ENCODE measurements around the gene OR13H1.
"Not testable (repeated sequence)": the region's sequence is repeated elsewhere in the genome, so short reads cannot be mapped to it uniquely, and the experiment has no call there.

OR13H1 gene, protein sequence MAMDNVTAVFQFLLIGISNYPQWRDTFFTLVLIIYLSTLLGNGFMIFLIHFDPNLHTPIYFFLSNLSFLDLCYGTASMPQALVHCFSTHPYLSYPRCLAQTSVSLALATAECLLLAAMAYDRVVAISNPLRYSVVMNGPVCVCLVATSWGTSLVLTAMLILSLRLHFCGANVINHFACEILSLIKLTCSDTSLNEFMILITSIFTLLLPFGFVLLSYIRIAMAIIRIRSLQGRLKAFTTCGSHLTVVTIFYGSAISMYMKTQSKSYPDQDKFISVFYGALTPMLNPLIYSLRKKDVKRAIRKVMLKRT

DNA sequence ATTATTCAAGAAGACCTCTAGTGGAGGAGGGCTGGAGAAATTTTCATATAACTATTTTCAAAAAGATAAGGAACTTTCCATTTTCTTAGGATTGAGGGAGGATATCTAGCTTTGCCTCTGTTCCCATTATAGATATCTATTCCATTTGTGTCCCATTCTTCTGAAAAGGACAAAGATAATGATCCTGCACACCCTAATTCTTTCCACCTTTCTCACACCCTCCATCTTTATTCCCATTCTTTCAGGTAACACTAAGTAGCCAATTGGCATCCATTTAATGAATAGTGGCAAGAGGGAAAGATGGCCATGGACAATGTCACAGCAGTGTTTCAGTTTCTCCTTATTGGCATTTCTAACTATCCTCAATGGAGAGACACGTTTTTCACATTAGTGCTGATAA is at the start of gene OR13H1:
TSS of gene OR13H1 (plus strand) at position 301 of the 400 bp plus-strand sequence. CDS start at position 301, 0 bp downstream.
- no peak for DNase-seq (ENCODE audit: low read depth in 3 of 3)

DNA sequence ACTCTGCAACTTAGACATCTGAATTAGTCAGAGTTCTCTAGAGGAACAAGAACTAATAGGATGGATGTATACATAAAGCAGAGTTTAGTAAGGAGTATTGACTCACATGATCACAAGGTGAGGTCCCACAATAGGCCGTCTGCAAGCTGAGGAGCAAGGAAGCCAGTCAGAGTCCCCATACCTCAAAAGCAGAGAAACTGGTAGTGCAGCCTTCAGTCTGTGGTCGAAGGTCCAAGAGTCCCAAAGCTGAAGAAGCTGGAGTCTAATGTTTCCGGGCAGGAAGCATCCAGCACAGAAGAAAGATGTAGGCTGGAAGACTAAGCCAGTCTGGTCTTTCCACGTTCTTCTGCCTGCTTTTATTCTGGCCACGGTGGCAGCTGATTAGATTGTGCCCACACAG is 42.3 kb upstream of the OR13H1 start:
- not testable (repeated sequence) for DNase-seq (ENCODE audit: low read depth in 3 of 3)

DNA sequence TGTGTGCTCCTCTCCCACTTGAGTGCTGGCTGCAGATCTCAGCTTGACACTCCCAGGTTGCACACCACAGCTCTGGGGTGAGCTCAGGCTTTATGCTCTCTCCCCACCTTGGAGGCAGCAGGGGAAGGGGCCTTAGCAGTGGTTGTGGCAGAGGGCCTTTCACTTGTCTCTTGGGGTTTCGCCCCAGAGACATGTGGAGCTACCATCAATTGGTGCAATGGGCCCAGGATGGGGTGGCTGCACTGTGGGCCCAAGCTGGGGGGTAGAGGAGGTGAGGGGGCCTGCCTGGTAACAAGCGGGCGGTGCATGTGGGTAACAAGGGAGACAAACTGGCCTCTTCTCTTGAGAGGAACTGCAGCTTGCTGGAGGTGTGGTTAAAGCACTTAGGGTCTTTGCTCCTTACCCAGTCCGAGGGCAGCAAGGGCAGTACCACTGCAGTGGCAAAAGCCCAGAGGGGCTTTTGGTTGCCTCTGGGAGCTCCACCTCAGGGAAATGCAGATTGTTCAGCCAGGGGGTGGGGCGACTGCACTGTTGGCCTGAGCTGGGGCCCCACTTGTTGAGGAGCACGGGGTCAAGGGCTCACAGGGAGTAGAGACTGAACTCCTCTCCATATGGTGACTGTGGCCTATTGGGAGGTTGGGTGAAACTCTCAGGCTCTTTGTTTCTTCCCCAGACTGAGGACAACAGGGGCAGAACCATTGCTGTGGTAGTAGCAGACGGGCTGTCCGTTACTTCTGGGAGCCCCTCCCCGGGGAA is 30.5 kb upstream of the OR13H1 start:
- no peak for DNase-seq (ENCODE audit: low read depth in 3 of 3)

DNA sequence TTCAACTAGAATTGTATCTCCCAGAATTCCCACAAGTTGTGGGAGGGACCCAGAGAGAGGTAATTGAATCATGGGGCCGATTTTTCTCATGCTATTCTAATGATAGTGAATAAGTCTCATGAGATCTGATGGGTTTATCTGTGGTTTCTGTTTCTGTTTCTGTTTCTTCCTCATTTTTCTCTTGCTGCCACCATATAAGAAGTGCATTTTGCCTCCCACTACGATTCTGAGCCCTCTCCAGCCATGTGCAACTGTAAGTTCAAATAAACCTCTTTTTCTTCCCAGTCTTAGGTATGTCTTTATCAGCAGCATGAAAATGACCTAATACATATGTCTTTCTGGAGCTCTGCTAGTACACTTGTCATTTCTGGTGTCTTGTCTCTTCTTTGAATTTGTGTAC is 22.1 kb upstream of the OR13H1 start:
- no peak for DNase-seq (ENCODE audit: low read depth in 3 of 3)

DNA sequence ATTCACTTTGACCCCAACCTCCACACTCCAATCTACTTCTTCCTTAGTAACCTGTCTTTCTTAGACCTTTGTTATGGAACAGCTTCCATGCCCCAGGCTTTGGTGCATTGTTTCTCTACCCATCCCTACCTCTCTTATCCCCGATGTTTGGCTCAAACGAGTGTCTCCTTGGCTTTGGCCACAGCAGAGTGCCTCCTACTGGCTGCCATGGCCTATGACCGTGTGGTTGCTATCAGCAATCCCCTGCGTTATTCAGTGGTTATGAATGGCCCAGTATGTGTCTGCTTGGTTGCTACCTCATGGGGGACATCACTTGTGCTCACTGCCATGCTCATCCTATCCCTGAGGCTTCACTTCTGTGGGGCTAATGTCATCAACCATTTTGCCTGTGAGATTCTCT is 344 bp downstream of the OR13H1 start:
- DNase-seq (ENCODE audit: low read depth in 3 of 3): no peak

DNA sequence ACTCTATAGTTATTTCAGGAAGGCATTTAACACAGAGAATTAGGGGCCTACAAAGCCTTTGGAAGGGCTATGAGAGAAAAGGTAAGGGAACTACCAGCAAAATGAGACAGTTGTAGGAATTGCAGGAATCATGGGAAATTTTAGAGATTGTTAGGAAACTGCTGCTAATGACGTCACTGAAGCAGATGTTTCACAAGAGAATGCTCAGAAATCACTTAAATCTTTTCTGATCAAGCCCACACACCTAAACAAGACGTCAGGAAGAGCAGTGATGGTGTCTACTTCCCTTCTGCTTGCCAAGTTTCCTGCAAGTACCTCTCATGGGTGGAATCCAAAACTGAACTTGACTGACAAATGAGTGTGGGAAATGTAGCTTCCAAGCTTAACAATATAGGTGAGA is 5.1 kb downstream of the OR13H1 start:
- DNase-seq (ENCODE audit: low read depth in 3 of 3): no peak

DNA sequence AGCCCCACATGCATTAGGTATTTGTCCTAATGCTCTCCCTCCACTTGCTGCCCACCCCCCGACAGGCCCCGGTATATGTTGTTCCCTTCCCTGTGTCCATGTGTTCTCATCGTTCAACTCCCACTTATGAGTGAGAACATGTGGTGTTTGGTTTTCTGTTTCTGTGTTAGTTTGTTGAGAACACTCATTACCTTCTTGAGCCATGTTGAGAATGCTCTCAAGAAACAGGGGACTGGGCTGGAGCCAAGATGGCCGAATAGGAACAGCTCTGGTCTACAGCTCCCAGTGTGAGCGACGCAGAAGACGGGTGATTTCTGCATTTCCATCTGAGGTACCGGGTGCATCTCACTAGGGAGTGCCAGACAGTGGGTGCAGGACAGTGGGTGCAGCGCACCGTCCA is 8.6 kb downstream of the OR13H1 start:
- DNase-seq (ENCODE audit: low read depth in 3 of 3): not testable (repeated sequence)

DNA sequence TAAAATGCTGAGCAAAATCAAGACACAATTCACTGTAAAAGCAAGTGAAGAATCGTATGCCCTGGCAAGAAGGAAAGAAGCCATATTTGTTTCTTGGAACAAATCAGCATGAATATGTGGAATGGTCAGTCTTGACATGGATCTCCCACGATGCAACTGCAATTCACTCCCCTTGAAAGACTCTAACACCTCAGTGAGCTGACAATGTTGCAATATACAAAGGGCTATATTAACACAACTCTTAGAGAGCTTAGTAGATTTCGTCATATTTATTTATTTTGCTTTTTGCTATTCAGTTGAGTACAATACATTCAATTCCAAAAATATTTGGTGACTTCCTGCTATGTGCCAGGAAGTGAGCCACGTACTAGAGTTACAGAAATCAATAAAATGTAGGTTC is 14.7 kb downstream of the OR13H1 start:
- no peak for DNase-seq (ENCODE audit: low read depth in 3 of 3)

DNA sequence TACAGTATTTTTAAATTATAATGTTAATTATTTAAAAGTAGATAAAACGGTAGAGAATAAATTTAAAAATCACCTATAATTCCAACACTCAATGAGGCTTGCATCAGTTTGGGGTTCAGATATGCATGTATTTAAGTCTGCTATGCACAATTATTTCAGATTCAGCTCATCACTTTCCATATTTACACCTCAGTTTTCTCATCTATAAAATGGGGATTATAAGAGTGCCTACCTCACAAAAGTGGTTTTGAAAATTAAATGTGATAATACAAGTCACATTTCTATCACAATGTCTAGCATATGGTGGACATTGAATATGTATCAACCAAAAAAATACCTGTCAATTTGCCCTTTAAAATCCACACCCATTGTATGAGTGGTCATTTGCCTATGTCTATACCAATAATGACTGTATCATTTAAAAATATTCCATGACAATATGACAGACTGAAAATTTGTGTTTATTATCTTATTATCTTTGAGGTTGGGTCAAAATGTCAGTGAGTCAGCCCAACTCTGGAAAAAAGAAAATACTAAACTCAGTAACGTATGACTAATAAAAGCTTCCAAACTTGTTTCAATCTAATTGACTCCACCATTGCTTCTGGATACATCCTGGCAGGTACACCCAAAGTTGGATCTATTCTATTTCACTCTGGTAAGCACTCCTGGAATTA is 20.8 kb downstream of the OR13H1 start:
- DNase-seq (ENCODE audit: low read depth in 3 of 3): no peak

DNA sequence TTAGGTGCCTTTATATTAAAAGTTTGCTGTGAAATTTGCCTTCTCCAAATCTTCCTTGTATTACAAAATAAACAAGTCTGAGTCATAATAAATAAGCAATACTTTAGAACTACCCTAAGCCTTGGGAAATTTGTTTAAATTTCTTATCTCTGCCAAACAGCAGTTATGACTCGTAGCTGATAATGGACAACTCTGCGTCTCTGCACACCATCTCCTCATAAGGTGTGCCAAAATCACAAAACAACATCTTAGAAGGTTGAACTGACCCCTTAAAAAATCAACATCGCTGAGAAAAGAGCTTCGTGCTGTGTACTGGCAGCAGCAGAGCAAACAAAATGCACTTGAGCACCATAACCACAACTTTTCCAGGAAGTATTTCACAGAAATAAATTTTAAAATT is 22.0 kb downstream of the OR13H1 start:
- DNase-seq (ENCODE audit: low read depth in 3 of 3): no peak

DNA sequence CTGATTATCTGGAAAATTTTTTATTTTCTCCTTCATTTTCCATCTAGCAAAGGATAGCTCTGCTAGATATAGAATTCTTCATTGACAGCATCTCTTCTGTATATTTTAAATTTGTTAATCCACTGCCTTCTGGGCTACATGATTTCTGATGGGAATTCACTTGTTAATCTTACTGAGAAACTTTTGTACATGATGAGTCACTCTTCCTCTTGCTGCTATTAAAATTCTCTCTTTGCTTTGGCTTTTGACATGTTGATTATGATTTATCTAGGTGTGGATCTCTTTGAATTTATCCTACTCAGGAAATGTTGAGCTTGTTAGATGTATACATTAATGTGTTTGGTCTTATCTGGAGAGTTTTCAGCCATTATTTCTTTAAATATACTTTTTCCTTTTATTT is 27.5 kb downstream of the OR13H1 start:
- no peak for DNase-seq (ENCODE audit: low read depth in 3 of 3)

DNA sequence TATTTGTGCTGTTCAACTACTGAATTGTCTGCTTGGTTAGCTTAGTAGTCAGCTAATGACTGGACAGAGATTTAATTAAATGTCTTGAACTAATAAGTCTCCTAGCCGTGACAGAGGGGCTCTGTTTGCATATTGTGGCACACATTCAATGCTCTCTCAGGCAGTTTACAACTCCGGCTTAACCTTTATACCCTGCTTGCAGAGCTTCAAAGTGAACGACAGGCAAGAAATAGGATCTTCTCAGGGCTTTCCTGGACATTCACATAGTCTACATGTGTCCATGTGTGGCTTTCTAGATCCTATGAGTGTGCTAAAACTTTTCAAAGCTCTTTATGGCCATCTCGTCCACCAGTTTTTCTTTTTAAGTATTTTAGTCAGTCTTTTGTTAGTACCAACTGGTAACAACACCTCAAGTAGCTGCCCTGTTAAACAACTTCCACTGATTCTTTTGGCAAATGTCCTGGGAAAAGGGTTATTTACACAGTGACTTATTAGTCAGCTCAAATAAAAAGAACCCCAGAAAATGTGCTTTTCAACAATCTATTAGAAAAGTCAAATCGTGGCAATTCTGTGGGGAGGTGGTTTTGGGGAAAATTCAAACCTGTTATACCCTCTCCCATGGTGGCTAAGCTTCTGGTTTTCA is 28.6 kb downstream of the OR13H1 start:
- DNase-seq (ENCODE audit: low read depth in 3 of 3): no peak

DNA sequence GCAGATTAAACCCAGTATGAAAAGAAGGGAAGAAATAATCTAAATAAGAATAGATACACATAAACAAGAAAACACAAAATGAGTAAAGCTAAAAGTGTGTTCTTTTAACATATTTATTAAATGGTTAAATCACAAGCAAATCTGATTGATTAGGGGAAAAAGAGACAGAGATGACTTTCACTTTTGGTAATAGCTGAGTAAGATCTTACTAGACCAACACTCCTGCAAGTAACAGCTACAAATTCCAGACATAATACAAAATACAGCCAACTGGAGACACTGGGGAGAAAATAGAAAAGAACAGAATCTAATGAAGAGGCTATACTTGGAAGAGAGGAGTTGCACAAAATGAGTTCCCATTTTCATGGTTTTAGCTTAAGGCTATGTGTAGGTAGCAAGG is 33.5 kb downstream of the OR13H1 start:
- DNase-seq (ENCODE audit: low read depth in 3 of 3): no peak

DNA sequence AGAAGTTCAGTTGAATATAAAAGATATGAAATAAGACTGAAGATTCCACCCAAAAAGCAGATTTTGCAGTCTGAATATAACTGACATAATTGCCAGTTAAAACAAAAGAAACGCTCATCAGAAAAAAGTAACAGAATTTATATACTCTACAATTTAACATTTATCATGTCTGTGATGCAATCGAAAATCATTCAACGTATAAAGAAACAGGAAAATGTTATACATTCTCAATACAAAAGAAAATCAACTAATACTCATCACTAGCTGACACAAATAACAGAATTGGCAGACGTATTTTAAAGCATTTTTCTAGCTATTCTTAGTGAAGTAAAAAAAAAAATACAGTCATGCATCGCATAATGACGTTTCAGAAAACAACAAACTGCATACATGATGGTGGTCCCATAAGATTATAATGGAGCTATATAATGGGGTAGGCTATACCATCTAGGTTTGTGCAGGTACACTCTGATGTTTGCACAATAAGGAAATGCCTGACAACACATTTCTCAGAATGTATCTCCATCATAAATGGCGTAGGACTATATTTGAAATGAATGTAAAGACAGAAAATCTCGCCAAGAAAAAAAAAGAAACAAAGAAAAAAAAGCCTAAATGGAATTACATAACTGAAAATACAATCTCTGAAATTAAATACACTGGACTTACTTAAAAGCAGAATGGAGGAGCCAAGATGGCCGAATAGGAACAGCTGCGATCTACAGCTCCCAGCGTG is 34.3 kb downstream of the OR13H1 start:
- no peak for DNase-seq (ENCODE audit: low read depth in 3 of 3)

DNA sequence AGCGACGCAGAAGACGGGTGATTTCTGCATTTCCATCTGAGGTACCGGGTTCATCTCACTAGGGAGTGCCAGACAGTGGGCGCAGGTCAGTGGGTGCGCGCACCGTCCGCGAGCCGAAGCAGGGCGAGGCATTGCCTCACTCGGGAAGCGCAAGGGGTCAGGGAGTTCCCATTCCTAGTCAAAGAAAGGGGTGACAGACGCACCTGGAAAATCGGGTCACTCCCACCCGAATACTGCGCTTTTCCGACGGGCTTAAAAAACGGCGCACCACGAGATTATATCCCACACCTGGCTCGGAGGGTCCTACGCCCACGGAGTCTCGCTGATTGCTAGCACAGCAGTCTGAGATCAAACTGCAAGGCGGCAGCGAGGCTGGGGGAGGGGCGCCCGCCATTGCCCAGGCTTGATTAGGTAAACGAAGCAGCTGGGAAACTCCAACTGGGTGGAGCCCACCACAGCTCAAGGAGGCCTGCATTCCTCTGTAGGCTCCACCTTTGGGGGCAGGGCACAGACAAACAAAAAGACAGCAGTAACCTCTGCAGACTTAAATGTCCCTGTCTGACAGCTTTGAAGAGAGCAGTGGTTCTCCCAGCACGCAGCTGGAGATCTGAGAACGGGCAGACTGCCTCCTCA is 35.0 kb downstream of the OR13H1 start:
- DNase-seq (ENCODE audit: low read depth in 3 of 3): not testable (repeated sequence)

DNA sequence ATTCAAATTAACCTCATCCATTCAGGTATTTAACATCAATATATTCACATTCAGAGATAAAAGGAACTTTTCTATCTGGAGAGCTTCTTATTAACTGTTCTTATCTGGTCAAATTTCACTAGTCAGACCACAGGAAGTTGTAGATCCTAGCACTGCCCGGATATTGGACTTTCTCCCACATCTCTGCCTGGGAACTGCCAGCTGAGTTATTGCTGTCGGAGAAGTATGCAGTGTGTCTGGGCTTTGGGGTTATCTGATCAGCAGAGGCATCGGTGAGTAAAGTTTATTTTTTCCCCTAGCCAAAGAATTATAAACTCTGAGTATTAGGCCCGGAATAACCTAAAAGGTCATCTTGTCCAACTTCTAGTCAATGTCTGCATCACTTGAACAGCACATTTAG is 45.1 kb downstream of the OR13H1 start:
- no peak for DNase-seq (ENCODE audit: low read depth in 3 of 3)
